Osteocyte (in vitro differentiated cells): Measurements from ENCODE around the gene CREB3L2. TPM values are rescaled to one million over a fixed set of nuclear protein-coding genes. Genes with fewer than 3 reads are reported as not detected.
"Not testable (repeated sequence)": the region's sequence is repeated elsewhere in the genome, so short reads cannot be mapped to it uniquely, and the experiment has no call there.

Experiments used
- DNase-seq: peaks from one replicate; pipeline ENCODE4 v3.0.0; 2021; ENCODE audit warnings: mixed read lengths; ENCODE audit not compliant: unreplicated experiment; ENCODE audit errors: extremely low spot score
- H3K27ac Mint-ChIP-seq: one replicate; pipeline ENCODE4 v1.8.0; 2021; ENCODE audit warnings: mild to moderate bottlenecking, mixed read lengths; ENCODE audit not compliant: unreplicated experiment
- H3K27me3 Mint-ChIP-seq: one replicate; pipeline ENCODE4 v1.8.0; 2021; ENCODE audit warnings: mixed read lengths; ENCODE audit not compliant: unreplicated experiment
- H3K36me3 Mint-ChIP-seq: one replicate; pipeline ENCODE4 v1.8.0; 2021; ENCODE audit warnings: mixed read lengths; ENCODE audit not compliant: unreplicated experiment
- H3K4me1 Mint-ChIP-seq: one replicate; pipeline ENCODE4 v1.8.0; 2021; ENCODE audit warnings: mixed read lengths; ENCODE audit not compliant: unreplicated experiment
- H3K4me3 Mint-ChIP-seq: one replicate; pipeline ENCODE4 v1.8.0; 2021; ENCODE audit warnings: mild to moderate bottlenecking, moderate library complexity, mixed read lengths; ENCODE audit not compliant: unreplicated experiment
- H3K9me3 Mint-ChIP-seq: one replicate; pipeline ENCODE4 v1.8.0; 2021; ENCODE audit warnings: mixed read lengths; ENCODE audit not compliant: unreplicated experiment
- total RNA-seq: library from RNA; stranded (reverse); gene quantifications from 2 replicates; pipeline ENCODE4 v1.2.1, GENCODE V29; 2021
- TF ChIP-seq, protein P1 (sequence below): fragments of 200-600 bp; sonication (generic); IDR thresholded peaks from 2 replicates; pipeline ENCODE4 v1.5.0; 2021; ENCODE audit warnings: antibody characterized with exemption, mild to moderate bottlenecking, moderate library complexity

CREB3L2 gene
- total RNA-seq, 1 donor from 2014 or later = 144 TPM

DNA sequence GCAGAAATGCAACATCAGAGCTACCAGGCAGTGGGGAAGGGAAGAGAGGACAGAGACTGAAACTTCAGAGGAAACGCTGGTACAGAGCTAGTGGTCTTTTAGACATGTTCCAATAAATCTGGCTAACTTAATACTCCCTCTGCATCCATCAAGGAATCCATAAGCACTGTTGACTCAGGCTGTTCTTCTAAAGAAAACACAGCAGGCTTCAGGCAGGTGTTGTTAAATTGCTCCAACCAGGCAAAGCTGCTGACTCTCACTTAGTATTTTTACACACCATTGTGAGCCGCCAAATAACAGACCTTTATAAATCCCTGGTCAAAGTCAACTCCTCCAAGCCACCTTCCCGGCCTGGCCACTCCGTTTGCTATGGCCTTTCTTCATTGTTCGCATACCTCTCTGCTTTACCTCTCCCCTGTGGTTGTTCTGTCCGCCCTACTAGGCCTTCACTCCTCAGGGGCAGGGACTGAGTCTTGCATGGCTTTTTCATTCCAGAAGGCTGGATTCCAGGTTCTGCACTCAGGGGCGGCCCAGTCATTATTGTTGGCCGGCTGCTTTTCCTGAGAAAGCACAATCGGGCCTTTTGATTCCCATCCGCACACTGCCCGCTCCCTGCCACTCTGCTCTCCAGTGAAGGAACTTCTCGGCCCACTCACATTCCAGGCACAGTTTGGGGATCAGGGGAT is 18.4 kb downstream of the CREB3L2 start:
- DNase-seq = no peak
- Mint-ChIP-seq H3K9me3 (peaks cover 4% of the 10 kb centered on the region), H3K4me1 (peaks cover 49% of the 10 kb centered on the region)

DNA sequence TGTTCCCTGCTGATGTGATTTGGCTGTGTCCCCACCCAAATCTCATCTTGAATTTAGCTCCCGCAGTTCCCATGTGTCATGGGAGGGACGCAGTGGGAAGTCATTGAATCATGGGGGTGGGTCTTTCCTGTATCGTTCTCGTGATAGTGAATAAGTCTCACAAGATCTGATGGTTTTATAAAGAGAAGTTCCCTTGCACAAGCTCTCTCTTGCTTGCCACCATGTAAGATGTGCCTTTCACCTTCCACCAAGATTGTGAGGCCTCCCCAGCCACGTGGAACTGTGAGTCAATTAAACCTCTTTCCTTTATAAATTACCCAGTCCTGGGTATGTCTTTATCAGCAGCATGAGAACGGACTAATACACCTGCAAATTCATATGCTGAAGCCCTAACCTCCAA is 19.5 kb downstream of the CREB3L2 start:
- H3K4me1 Mint-ChIP-seq = peaks cover 60% of the 10 kb centered on the region
- H3K4me3 Mint-ChIP-seq = not testable (repeated sequence)

More for the DNA sequence above, 18.4 kb downstream of the CREB3L2 start:
- TF ChIP-seq, protein P1, sequence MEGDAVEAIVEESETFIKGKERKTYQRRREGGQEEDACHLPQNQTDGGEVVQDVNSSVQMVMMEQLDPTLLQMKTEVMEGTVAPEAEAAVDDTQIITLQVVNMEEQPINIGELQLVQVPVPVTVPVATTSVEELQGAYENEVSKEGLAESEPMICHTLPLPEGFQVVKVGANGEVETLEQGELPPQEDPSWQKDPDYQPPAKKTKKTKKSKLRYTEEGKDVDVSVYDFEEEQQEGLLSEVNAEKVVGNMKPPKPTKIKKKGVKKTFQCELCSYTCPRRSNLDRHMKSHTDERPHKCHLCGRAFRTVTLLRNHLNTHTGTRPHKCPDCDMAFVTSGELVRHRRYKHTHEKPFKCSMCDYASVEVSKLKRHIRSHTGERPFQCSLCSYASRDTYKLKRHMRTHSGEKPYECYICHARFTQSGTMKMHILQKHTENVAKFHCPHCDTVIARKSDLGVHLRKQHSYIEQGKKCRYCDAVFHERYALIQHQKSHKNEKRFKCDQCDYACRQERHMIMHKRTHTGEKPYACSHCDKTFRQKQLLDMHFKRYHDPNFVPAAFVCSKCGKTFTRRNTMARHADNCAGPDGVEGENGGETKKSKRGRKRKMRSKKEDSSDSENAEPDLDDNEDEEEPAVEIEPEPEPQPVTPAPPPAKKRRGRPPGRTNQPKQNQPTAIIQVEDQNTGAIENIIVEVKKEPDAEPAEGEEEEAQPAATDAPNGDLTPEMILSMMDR = no peak
- no peaks in the 10 kb centered on the region for H3K27me3 Mint-ChIP-seq
- no peak overlapping the region for H3K4me3 Mint-ChIP-seq
- H3K36me3 Mint-ChIP-seq = peaks cover 16% of the 10 kb centered on the region
- peak overlapping the region; percentile 67 for H3K27ac Mint-ChIP-seq

DNA sequence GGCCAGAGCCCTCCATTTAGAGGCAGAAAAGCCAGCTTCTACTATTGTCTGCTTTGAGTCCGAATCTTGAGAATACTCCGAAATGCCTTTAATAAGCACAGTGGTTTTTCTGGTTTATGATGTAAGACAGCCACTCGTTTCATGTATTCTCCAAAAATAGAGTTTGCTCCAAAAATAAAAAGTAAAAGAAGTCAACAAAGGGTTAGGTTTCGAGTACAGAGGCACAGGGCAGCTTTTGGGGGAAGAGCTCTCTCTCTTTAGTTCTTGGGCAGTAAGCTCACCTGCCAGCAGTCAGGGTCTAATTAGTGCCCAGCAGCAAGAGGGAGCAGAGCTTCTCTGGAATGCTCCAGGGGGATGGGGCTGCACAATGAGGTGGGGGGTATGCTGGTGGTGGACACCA is 20.2 kb downstream of the CREB3L2 start:
- H3K27ac Mint-ChIP-seq = peak overlapping the region; percentile 92
- peaks cover 4% of the 10 kb centered on the region for H3K9me3 Mint-ChIP-seq
- H3K27me3 Mint-ChIP-seq = no peaks in the 10 kb centered on the region
- no peak overlapping the region for H3K4me3 Mint-ChIP-seq
- no peak for DNase-seq
- TF ChIP-seq, protein P1 = no peak
- peaks cover 16% of the 10 kb centered on the region for H3K36me3 Mint-ChIP-seq
- H3K4me1 Mint-ChIP-seq = peaks cover 67% of the 10 kb centered on the region

More for the DNA sequence above, 19.5 kb downstream of the CREB3L2 start:
- DNase-seq, H3K9me3 Mint-ChIP-seq, H3K27me3 Mint-ChIP-seq: not testable (repeated sequence)
- H3K27ac Mint-ChIP-seq = peak overlapping the region; percentile 67
- peaks cover 16% of the 10 kb centered on the region for H3K36me3 Mint-ChIP-seq

DNA sequence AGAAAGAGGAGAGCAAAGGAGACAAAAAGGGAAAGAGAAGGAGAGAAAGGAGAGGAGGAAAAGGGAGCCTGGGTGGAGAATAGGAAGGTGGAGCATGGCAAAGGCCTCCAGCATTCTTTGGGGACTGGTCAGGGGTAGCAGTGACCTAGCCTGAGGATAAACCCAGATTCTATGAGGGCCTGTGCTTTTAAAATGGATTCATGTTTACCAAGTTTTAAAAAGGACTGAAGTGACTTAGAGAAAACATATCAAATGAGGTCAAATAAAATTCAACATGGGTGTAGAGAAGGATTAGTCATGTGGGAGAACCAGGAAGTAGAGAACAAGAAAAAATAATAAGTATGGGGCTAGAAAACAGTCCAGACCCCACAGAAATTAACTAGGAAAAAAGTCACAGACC is 20.7 kb downstream of the CREB3L2 start:
- H3K36me3 Mint-ChIP-seq = peaks cover 16% of the 10 kb centered on the region

DNA sequence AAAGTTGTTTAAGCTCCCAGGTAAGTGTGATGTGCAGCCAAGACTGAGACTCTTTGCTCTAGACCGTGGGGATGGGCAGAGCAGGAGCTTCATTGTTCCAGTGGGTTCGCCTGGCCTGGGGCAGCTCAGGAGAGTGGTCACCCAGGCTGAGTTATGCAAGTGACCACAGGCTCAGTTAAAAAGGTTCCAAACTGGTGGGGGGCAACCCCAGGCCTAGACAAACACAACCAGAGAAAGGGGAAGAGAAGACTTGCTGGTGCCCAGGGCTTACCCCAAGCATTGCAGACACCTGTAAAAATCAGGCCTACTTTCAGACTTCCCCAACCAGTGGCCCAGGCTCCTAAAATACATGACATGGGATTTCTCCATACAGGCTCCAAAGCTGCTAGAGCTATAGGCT is 21.6 kb downstream of the CREB3L2 start:
- TF ChIP-seq, protein P1 = no peak
- Mint-ChIP-seq H3K36me3 (peaks cover 15% of the 10 kb centered on the region), H3K4me3 (no peak overlapping the region)

More for the DNA sequence above, 20.7 kb downstream of the CREB3L2 start:
- H3K4me1 Mint-ChIP-seq = peaks cover 72% of the 10 kb centered on the region
- peak overlapping the region; percentile 16 for H3K4me3 Mint-ChIP-seq
- TF ChIP-seq, protein P1 = no peak
- DNase-seq = no peak
- peak overlapping the region; percentile 92 for H3K27ac Mint-ChIP-seq
- peaks cover 4% of the 10 kb centered on the region for H3K9me3 Mint-ChIP-seq
- H3K27me3 Mint-ChIP-seq = no peaks in the 10 kb centered on the region

More for the DNA sequence above, 21.6 kb downstream of the CREB3L2 start:
- H3K4me1 Mint-ChIP-seq = peaks cover 81% of the 10 kb centered on the region
- peaks cover 4% of the 10 kb centered on the region for H3K9me3 Mint-ChIP-seq
- no peaks in the 10 kb centered on the region for H3K27me3 Mint-ChIP-seq
- no peak for DNase-seq
- H3K27ac Mint-ChIP-seq = peak overlapping the region; percentile 92
